ENCODE data around the gene LPIN1. TPM values are rescaled to one million over a fixed set of nuclear protein-coding genes. Genes with fewer than 3 reads are reported as not detected.

Gene LPIN1
- polyA plus RNA-seq, 2 of the 4 experiments (the other 2 are of a cell fraction) = 19.2 to 27.5 TPM

- CTCF ChIA-PET = interaction anchor here (1.0 to 1.7 kb wide), 4 partner anchors 8 to 35 kb away, joined by 3 to 5 read pairs (median 4); partner anchors contain the start of gene LPIN1
Observed at GRCh38 chr2:11711751-11712150, 34.7 kb upstream of the LPIN1 start.

DNA sequence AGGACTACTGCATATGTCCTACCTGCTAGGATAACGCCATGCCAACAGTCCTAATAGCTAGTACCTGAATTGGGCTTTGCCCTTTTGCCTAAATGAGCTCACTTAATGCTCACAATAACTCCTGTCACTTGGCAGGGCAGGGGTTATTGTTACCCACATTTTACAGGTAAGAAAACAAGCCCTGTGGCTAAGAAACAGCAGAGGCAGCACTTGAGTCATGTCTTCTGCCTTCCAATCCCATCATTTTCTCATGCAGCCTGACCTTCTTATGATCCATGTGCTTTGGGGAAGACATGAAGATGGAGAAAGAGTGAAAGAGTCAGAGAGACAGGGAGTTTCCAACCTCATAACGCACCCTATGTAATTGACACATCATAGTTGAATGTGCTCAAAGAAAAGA is 33.6 kb upstream of the LPIN1 start:
- ChIA-PET CTCF (interaction anchor here (0.6 to 1.9 kb wide), 6 partner anchors 9 to 581 kb away, joined by 3 to 4 read pairs (median 4); partner anchors contain the start of gene LPIN1), POLR2A (interaction anchor here (1.0 kb wide), 1 partner anchor 9 kb away, joined by 3 read pairs; no protein-coding TSS in a partner anchor)
- WGBS (ENCODE audit: missing lambda C conversion rate) = 59% methylated on average over 2 of the region's 2 CpGs
- Histone ChIP-seq H3K27ac (no peak overlapping the region; a peak in 1 of 6 replicates), H3K4me1 (peaks cover 28% of the 10 kb centered on the region), H3K4me3 (no peak overlapping the region), H3K9me3 (no peaks in the 10 kb centered on the region), H3K4me2 (no peak overlapping the region)
- DNase-seq (ENCODE audit: low read depth in 1 of 2, low spot score in 1 of 2) = no peak
- FAIRE-seq = no peak
- ATAC-seq = no peak
- TF ChIP-seq CHD2 (IDR thresholded peaks at IDR 0.05; ENCODE audit: low read length, partially characterized antibody) (no peak), HEYL (CRISPR knock-in tag; IDR thresholded peaks at IDR 0.05) (no peak), NPAS2 (CRISPR knock-in tag; IDR thresholded peaks at IDR 0.05; ENCODE audit: borderline replicate concordance) (no peak), ZSCAN20 (CRISPR knock-in tag; IDR thresholded peaks at IDR 0.05) (no peak), KDM1A (IDR thresholded peaks at IDR 0.05; ENCODE audit: low read depth) (no peak), CBX2 (IDR thresholded peaks at IDR 0.05; ENCODE audit: borderline replicate concordance, low read depth) (no peak), POLR2AphosphoS2 (conservative IDR thresholded peaks at IDR 0.05; ENCODE audit: low read length) (no peak), EP300 (IDR thresholded peaks at IDR 0.05) (no peak), MAZ (IDR thresholded peaks at IDR 0.05; ENCODE audit: borderline replicate concordance, low read depth, low read length) (no peak), MAX (IDR thresholded peaks at IDR 0.05) (no peak), FOSB (CRISPR knock-in tag; IDR thresholded peaks at IDR 0.05) (no peak), POLR2A (IDR thresholded peaks at IDR 0.05; ENCODE audit: low read length) (no peak), FOXS1 (CRISPR knock-in tag; IDR thresholded peaks at IDR 0.05) (no peak)

More at GRCh38 chr2:11711751-11712150, 34.7 kb upstream of the LPIN1 start:
- ATAC-seq = no peak
- peak overlapping the region in 1 of 2 experiments; percentile 19; a peak in 3 of 6 replicates for H3K27ac ChIP-seq
- POLR2A ChIA-PET = no interaction called here
- no peaks in the 10 kb centered on the region for H3K9me3 ChIP-seq
- no peak overlapping the region for H3K4me2 ChIP-seq
- no peak overlapping the region for H3K4me3 ChIP-seq
- no peak for DNase-seq (ENCODE audit: low read depth in 1 of 2, low spot score in 1 of 2)
- TF ChIP-seq, protein P1, sequence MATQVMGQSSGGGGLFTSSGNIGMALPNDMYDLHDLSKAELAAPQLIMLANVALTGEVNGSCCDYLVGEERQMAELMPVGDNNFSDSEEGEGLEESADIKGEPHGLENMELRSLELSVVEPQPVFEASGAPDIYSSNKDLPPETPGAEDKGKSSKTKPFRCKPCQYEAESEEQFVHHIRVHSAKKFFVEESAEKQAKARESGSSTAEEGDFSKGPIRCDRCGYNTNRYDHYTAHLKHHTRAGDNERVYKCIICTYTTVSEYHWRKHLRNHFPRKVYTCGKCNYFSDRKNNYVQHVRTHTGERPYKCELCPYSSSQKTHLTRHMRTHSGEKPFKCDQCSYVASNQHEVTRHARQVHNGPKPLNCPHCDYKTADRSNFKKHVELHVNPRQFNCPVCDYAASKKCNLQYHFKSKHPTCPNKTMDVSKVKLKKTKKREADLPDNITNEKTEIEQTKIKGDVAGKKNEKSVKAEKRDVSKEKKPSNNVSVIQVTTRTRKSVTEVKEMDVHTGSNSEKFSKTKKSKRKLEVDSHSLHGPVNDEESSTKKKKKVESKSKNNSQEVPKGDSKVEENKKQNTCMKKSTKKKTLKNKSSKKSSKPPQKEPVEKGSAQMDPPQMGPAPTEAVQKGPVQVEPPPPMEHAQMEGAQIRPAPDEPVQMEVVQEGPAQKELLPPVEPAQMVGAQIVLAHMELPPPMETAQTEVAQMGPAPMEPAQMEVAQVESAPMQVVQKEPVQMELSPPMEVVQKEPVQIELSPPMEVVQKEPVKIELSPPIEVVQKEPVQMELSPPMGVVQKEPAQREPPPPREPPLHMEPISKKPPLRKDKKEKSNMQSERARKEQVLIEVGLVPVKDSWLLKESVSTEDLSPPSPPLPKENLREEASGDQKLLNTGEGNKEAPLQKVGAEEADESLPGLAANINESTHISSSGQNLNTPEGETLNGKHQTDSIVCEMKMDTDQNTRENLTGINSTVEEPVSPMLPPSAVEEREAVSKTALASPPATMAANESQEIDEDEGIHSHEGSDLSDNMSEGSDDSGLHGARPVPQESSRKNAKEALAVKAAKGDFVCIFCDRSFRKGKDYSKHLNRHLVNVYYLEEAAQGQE (IDR thresholded peaks at IDR 0.05) = no peak
- no peak for TF ChIP-seq TP53 (CRISPR knock-in tag; IDR thresholded peaks at IDR 0.05)
- TF ChIP-seq, protein P2, sequence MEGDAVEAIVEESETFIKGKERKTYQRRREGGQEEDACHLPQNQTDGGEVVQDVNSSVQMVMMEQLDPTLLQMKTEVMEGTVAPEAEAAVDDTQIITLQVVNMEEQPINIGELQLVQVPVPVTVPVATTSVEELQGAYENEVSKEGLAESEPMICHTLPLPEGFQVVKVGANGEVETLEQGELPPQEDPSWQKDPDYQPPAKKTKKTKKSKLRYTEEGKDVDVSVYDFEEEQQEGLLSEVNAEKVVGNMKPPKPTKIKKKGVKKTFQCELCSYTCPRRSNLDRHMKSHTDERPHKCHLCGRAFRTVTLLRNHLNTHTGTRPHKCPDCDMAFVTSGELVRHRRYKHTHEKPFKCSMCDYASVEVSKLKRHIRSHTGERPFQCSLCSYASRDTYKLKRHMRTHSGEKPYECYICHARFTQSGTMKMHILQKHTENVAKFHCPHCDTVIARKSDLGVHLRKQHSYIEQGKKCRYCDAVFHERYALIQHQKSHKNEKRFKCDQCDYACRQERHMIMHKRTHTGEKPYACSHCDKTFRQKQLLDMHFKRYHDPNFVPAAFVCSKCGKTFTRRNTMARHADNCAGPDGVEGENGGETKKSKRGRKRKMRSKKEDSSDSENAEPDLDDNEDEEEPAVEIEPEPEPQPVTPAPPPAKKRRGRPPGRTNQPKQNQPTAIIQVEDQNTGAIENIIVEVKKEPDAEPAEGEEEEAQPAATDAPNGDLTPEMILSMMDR (IDR thresholded peaks at IDR 0.05) = no peak
- TF ChIP-seq EP300 (IDR thresholded peaks at IDR 0.05) = no peak
- no peak for TF ChIP-seq FOXS1 (CRISPR knock-in tag; IDR thresholded peaks at IDR 0.05)
- TF ChIP-seq JUN (IDR thresholded peaks at IDR 0.05) = no peak
- TF ChIP-seq FOSB (CRISPR knock-in tag; IDR thresholded peaks at IDR 0.05) = no peak
- TF ChIP-seq EHMT2 (IDR thresholded peaks at IDR 0.05; ENCODE audit: low read depth) = no peak
- no peak for TF ChIP-seq RCOR1 (IDR thresholded peaks at IDR 0.05; ENCODE audit: low read depth, low read length)
- no peak for TF ChIP-seq CHD2 (IDR thresholded peaks at IDR 0.05; ENCODE audit: low read length, partially characterized antibody)
- no peak for TF ChIP-seq PBX3 (IDR thresholded peaks at IDR 0.05)
- no peak for TF ChIP-seq KDM1A (IDR thresholded peaks at IDR 0.05; ENCODE audit: low read depth)
- no peak for TF ChIP-seq RFX5 (IDR thresholded peaks at IDR 0.05)
- TF ChIP-seq MAX (IDR thresholded peaks at IDR 0.05) = no peak
- no peak for TF ChIP-seq ESRRA (IDR thresholded peaks at IDR 0.05; ENCODE audit: borderline replicate concordance, low read length)
- TF ChIP-seq EHF (CRISPR knock-in tag; IDR thresholded peaks at IDR 0.05) = no peak
- TF ChIP-seq ZSCAN20 (CRISPR knock-in tag; IDR thresholded peaks at IDR 0.05) = no peak
- TF ChIP-seq RARB (CRISPR knock-in tag; IDR thresholded peaks at IDR 0.05) = no peak
- TF ChIP-seq FOSL2 (IDR thresholded peaks at IDR 0.05) = no peak
- no peak for TF ChIP-seq FOSL2 (CRISPR knock-in tag; IDR thresholded peaks at IDR 0.05)
- TF ChIP-seq NPAS2 (CRISPR knock-in tag; IDR thresholded peaks at IDR 0.05; ENCODE audit: borderline replicate concordance) = no peak
- FAIRE-seq = no peak
- 69% methylated on average over 8 of the region's 8 CpGs for WGBS (ENCODE audit: missing lambda C conversion rate)
- H3K4me1 ChIP-seq = peaks cover 23% of the 10 kb centered on the region

Data from A549 (cell line).